Neural cell (in vitro differentiated cells): ENCODE data around the gene BIRC5. TPM values are rescaled to one million over a fixed set of nuclear protein-coding genes. Genes with fewer than 3 reads are reported as not detected.

ENCODE experiments used
- H2AFZ ChIP-seq: fragments of 200-600, 300-800 bp; sonication (generic), shearing (Covaris generic); 2 replicates; pipeline ENCODE4 v1.6.0; 2014; ENCODE audit warnings: low read depth, mild to moderate bottlenecking, antibody characterized with exemption, low read length, moderate library complexity
- H3F3A ChIP-seq: fragments of 200-600 bp; shearing (Covaris generic); 2 replicates; pipeline ENCODE4 v1.6.1; 2016; ENCODE audit warnings: mild to moderate bottlenecking, moderate library complexity, mixed read lengths, antibody characterized with exemption, low read length; ENCODE audit not compliant: insufficient read depth, poor library complexity, severe bottlenecking
- H3K27ac ChIP-seq: fragments of 200-600, 300-800 bp; sonication (generic), shearing (Covaris generic); 2 replicates; pipeline ENCODE4 v1.5.1; 2014; ENCODE audit warnings: mild to moderate bottlenecking, low read length, moderate library complexity
- H3K27me3 ChIP-seq: fragments of 300-800, 200-600 bp; sonication (generic), shearing (Covaris generic); 2 replicates; pipeline ENCODE4 v1.6.0; 2014; ENCODE audit warnings: mild to moderate bottlenecking, low read depth, low read length, moderate library complexity; ENCODE audit not compliant: insufficient read depth
- H3K36me3 ChIP-seq: fragments of 300-800, 200-600 bp; sonication (generic), shearing (Covaris generic); 2 replicates; pipeline ENCODE4 v1.5.1; 2014; ENCODE audit warnings: mild to moderate bottlenecking, antibody characterized with exemption, low read length, moderate library complexity; ENCODE audit not compliant: insufficient read depth
- H3K4me2 ChIP-seq: fragments of 300-800, 200-600 bp; sonication (generic), shearing (Covaris generic); 2 replicates; pipeline ENCODE4 v1.6.0; 2014; ENCODE audit warnings: mild to moderate bottlenecking, low read length
- H3K4me3 ChIP-seq: fragments of 300-800, 200-600 bp; sonication (generic), shearing (Covaris generic); 2 replicates; pipeline ENCODE4 v1.5.1; 2014; ENCODE audit warnings: mild to moderate bottlenecking, low read length, moderate library complexity
- H3K79me2 ChIP-seq: fragments of 200-600 bp; shearing (Covaris generic); replicated peaks from 2 replicates; pipeline ENCODE4 v1.6.0; 2014; ENCODE audit warnings: mild to moderate bottlenecking, low read length, moderate library complexity; ENCODE audit not compliant: insufficient read depth
- H3K9ac ChIP-seq: fragments of 300-800, 200-600 bp; sonication (generic), shearing (Covaris generic); 2 replicates; pipeline ENCODE4 v1.6.1; 2016; ENCODE audit warnings: mild to moderate bottlenecking, low read length, mixed read lengths
- H3K9me2 ChIP-seq: fragments of 200-600 bp; shearing (Covaris generic); 2 replicates; pipeline ENCODE4 v1.6.1; 2016; ENCODE audit warnings: mild to moderate bottlenecking, low read length, mixed read lengths; ENCODE audit not compliant: insufficient read depth
- H3K9me3 ChIP-seq: fragments of 200-600, 300-800 bp; sonication (generic), shearing (Covaris generic); 2 replicates; pipeline ENCODE4 v1.6.1; 2016; ENCODE audit warnings: mild to moderate bottlenecking, mixed run types, low read length, moderate library complexity, mixed read lengths
- H4K20me1 ChIP-seq: fragments of 200-600 bp; shearing (Covaris generic); 2 replicates; pipeline ENCODE4 v1.6.1; 2016; ENCODE audit warnings: mild to moderate bottlenecking, mixed run types; ENCODE audit not compliant: insufficient read depth
- EP300 ChIP-seq: fragments of 450-650 bp; conservative IDR thresholded peaks from 2 replicates; pipeline ENCODE4 v1.6.1; 2014; ENCODE audit warnings: antibody characterized with exemption, mild to moderate bottlenecking, moderate library complexity; ENCODE audit not compliant: poor library complexity, severe bottlenecking
- EZH2 ChIP-seq: fragments of 200-600, 300-800 bp; shearing (Covaris generic), sonication (generic); IDR thresholded peaks from 2 replicates; pipeline ENCODE4 v1.6.1; 2014; ENCODE audit warnings: antibody characterized with exemption, low read length, borderline replicate concordance, mild to moderate bottlenecking; ENCODE audit not compliant: insufficient read depth, poor library complexity, severe bottlenecking
- MXI1 ChIP-seq: fragments of 450-650 bp; conservative IDR thresholded peaks from 2 replicates; pipeline ENCODE4 v1.6.1; 2014; ENCODE audit warnings: antibody characterized with exemption, mild to moderate bottlenecking; ENCODE audit not compliant: poor library complexity, severe bottlenecking
- POLR2AphosphoS5 ChIP-seq: IDR thresholded peaks from 2 replicates; pipeline ENCODE4 v1.6.1; 2012
- RAD21 ChIP-seq: fragments of 450-650 bp; conservative IDR thresholded peaks from 2 replicates; pipeline ENCODE4 v1.6.1; 2014; ENCODE audit warnings: antibody characterized with exemption, mild to moderate bottlenecking, moderate library complexity
- SMC3 ChIP-seq: fragments of 450-650 bp; conservative IDR thresholded peaks from 2 replicates; pipeline ENCODE4 v1.6.1; 2014; ENCODE audit warnings: antibody characterized with exemption, mild to moderate bottlenecking, moderate library complexity; ENCODE audit not compliant: poor library complexity
- TAF1 ChIP-seq: IDR thresholded peaks from 2 replicates; pipeline ENCODE4 v1.6.1; 2012; ENCODE audit warnings: low read depth
- polyA plus RNA-seq: library from polyadenylated mRNA; depleted of rRNA; stranded (reverse); fragments of >200 nt; gene quantifications from 2 replicates; pipeline ENCODE4 v1.2.3, GENCODE V29; 2014
- TF ChIP-seq, protein P1 (sequence below): fragments of 450-650 bp; IDR thresholded peaks from 2 replicates; pipeline ENCODE4 v1.5.1; 2014; ENCODE audit warnings: antibody characterized with exemption, mild to moderate bottlenecking, moderate library complexity; ENCODE audit not compliant: poor library complexity, severe bottlenecking
- TF ChIP-seq, protein P2 (sequence below): IDR thresholded peaks from 2 replicates; pipeline ENCODE4 v1.6.1; 2012; ENCODE audit warnings: borderline replicate concordance

Gene BIRC5
- polyA plus RNA-seq, 1 donor from 2014 or later, result 1.4 TPM

DNA sequence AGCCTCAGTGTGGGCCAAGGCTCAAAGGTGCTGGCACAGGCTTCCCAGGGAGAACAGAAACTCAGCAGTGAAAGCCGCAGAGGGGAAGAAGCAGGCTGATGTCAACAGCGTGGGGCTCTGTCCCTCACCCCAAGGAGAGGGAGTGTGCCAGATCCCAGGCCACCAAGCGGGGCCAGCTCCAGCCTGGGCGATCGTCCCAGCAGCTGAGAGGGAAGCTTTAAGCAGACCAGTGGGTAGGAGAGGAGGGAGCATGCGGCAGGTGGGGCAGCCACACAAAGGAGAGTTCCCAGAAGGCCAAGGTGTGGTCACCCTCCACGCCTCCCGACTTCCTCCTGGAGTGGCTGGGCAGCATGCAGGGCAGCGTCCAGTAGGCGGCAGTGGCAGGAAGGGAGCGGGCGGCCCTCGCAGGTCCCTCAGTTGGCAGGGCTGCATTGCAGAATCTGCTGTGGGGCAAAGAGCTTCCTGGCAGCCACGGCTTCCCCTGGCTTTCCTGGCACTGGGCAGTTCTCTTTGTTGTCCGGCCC, 39.6 kb upstream of the BIRC5 start:
- no peak overlapping the region for H3K4me2 ChIP-seq
- no peaks in the 10 kb centered on the region for H3K9me3 ChIP-seq
- H3K9ac ChIP-seq, result no peak overlapping the region
- H3K36me3 ChIP-seq, result no peaks in the 10 kb centered on the region
- H3K9me2 ChIP-seq, result no peaks in the 10 kb centered on the region
- no peak overlapping the region for H2AFZ ChIP-seq
- H3K79me2 ChIP-seq, result no peaks in the 10 kb centered on the region
- H3K27me3 ChIP-seq, result no peaks in the 10 kb centered on the region
- no peak overlapping the region for H3K27ac ChIP-seq
- no peak overlapping the region for H3K4me3 ChIP-seq
- H4K20me1 ChIP-seq, result no peaks in the 10 kb centered on the region
- TF ChIP-seq SMC3, result no peak
- no peak for TF ChIP-seq RAD21
- TF ChIP-seq, protein P1, sequence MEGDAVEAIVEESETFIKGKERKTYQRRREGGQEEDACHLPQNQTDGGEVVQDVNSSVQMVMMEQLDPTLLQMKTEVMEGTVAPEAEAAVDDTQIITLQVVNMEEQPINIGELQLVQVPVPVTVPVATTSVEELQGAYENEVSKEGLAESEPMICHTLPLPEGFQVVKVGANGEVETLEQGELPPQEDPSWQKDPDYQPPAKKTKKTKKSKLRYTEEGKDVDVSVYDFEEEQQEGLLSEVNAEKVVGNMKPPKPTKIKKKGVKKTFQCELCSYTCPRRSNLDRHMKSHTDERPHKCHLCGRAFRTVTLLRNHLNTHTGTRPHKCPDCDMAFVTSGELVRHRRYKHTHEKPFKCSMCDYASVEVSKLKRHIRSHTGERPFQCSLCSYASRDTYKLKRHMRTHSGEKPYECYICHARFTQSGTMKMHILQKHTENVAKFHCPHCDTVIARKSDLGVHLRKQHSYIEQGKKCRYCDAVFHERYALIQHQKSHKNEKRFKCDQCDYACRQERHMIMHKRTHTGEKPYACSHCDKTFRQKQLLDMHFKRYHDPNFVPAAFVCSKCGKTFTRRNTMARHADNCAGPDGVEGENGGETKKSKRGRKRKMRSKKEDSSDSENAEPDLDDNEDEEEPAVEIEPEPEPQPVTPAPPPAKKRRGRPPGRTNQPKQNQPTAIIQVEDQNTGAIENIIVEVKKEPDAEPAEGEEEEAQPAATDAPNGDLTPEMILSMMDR, result no peak
- TF ChIP-seq TAF1, result no peak
- TF ChIP-seq EP300, result no peak
- TF ChIP-seq MXI1, result no peak
- no peak for TF ChIP-seq POLR2AphosphoS5
- TF ChIP-seq EZH2, result no peak
- TF ChIP-seq, protein P2, sequence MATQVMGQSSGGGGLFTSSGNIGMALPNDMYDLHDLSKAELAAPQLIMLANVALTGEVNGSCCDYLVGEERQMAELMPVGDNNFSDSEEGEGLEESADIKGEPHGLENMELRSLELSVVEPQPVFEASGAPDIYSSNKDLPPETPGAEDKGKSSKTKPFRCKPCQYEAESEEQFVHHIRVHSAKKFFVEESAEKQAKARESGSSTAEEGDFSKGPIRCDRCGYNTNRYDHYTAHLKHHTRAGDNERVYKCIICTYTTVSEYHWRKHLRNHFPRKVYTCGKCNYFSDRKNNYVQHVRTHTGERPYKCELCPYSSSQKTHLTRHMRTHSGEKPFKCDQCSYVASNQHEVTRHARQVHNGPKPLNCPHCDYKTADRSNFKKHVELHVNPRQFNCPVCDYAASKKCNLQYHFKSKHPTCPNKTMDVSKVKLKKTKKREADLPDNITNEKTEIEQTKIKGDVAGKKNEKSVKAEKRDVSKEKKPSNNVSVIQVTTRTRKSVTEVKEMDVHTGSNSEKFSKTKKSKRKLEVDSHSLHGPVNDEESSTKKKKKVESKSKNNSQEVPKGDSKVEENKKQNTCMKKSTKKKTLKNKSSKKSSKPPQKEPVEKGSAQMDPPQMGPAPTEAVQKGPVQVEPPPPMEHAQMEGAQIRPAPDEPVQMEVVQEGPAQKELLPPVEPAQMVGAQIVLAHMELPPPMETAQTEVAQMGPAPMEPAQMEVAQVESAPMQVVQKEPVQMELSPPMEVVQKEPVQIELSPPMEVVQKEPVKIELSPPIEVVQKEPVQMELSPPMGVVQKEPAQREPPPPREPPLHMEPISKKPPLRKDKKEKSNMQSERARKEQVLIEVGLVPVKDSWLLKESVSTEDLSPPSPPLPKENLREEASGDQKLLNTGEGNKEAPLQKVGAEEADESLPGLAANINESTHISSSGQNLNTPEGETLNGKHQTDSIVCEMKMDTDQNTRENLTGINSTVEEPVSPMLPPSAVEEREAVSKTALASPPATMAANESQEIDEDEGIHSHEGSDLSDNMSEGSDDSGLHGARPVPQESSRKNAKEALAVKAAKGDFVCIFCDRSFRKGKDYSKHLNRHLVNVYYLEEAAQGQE, result no peak
- no peaks in the 10 kb centered on the region for H3F3A ChIP-seq

DNA sequence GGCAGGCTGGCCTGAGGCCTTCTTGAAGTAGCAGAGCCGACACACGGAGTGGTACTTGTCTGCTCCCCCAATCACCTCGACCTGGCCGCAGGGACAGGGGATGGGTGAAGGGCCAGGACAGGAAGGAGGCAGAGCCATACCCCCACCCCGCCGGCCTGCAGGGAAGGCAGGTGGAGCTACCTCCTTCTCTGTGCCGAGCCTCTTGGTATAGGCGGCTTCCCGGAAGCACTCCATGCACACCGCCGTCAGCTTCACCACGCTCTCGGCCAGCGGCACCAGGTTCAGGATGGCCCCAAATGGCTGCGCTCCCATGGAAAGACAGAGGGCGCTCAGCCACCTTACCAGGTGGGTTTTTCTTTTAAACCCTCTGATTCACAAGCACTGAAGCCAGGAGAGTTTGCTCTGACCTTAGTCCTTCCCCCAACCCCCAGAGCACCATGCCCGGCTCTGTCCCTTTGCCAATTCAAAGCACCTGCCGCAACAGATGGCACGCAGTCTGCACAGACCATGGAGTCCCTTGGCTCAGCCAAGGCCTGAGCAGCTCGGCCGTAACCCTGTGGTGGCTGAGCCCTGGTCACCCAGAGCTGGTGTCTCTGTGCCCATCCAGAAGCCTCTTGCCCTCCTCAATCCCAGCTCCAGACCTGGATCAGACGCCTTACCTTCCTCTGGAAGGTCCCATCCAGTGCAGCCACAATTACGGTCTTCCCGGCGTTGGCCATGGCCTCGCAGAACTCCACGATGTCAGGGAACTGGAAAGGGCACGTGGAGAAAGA, 39.0 kb upstream of the BIRC5 start:
- Histone ChIP-seq H4K20me1 (no peaks in the 10 kb centered on the region), H2AFZ (no peak overlapping the region), H3F3A (no peaks in the 10 kb centered on the region), H3K9ac (no peak overlapping the region), H3K9me2 (no peaks in the 10 kb centered on the region), H3K4me3 (no peak overlapping the region), H3K79me2 (no peaks in the 10 kb centered on the region), H3K27me3 (no peaks in the 10 kb centered on the region), H3K9me3 (no peaks in the 10 kb centered on the region), H3K27ac (no peak overlapping the region), H3K36me3 (no peaks in the 10 kb centered on the region), H3K4me2 (no peak overlapping the region)
- TF ChIP-seq SMC3, result no peak
- TF ChIP-seq EZH2, result no peak
- no peak for TF ChIP-seq TAF1
- TF ChIP-seq POLR2AphosphoS5, result no peak
- TF ChIP-seq RAD21, result no peak
- TF ChIP-seq, protein P1, result no peak
- TF ChIP-seq, protein P2, result no peak
- no peak for TF ChIP-seq EP300
- TF ChIP-seq MXI1, result no peak
